ENCODE data around the gene JAGN1.
"Not testable (repeated sequence)": the region's sequence is repeated elsewhere in the genome, so short reads cannot be mapped to it uniquely, and the experiment has no call there.

Gene JAGN1

GRCh38 chr3:9866639-9867038, 23.8 kb upstream of the JAGN1 start:
- Histone ChIP-seq H3K27ac (ENCODE audit: insufficient read depth, low read depth, low read length, poor library complexity, severe bottlenecking) (no peak overlapping the region), H3K4me3 (ENCODE audit: insufficient read depth, low read depth, low read length) (no peak overlapping the region), H3K9me3 (ENCODE audit: control insufficient read depth, low read length) (no peaks in the 10 kb centered on the region), H3K4me1 (ENCODE audit: control insufficient read depth, insufficient read depth, low read length) (peaks cover 10% of the 10 kb centered on the region), H3K27me3 (ENCODE audit: control insufficient read depth, insufficient read depth, low read length, poor library complexity, severe bottlenecking) (peaks cover 10% of the 10 kb centered on the region), H3K36me3 (ENCODE audit: control insufficient read depth, insufficient read depth, low read length) (no peaks in the 10 kb centered on the region)
- WGBS, 2 experiments, result 92 to 94% methylated on average over 8 of the region's 8 CpGs

- H3K4me1 ChIP-seq (ENCODE audit: control insufficient read depth, insufficient read depth, low read length), result peaks cover 5% of the 10 kb centered on the region
- 92% methylated on average over 12 of the region's 12 CpGs for WGBS, 2 experiments
Observed at GRCh38 chr3:9867106-9867505, 23.3 kb upstream of the JAGN1 start.

GRCh38 chr3:9869955-9870354, 20.5 kb upstream of the JAGN1 start:
- no peaks in the 10 kb centered on the region for H3K4me1 ChIP-seq (ENCODE audit: control insufficient read depth, insufficient read depth, low read length)
- no peaks in the 10 kb centered on the region for H3K9me3 ChIP-seq (ENCODE audit: control insufficient read depth, low read length)
- no peaks in the 10 kb centered on the region for H3K36me3 ChIP-seq (ENCODE audit: control insufficient read depth, insufficient read depth, low read length)
- H3K4me3 ChIP-seq (ENCODE audit: insufficient read depth, low read depth, low read length), result no peak overlapping the region
- 86 to 92% methylated on average over 5 of the region's 5 CpGs for WGBS, 2 experiments
- H3K27ac ChIP-seq (ENCODE audit: insufficient read depth, low read depth, low read length, poor library complexity, severe bottlenecking), result no peak overlapping the region
- no peaks in the 10 kb centered on the region for H3K27me3 ChIP-seq (ENCODE audit: control insufficient read depth, insufficient read depth, low read length, poor library complexity, severe bottlenecking)

More at GRCh38 chr3:9867106-9867505, 23.3 kb upstream of the JAGN1 start:
- H3K36me3 ChIP-seq (ENCODE audit: control insufficient read depth, insufficient read depth, low read length), result no peaks in the 10 kb centered on the region
- H3K27me3 ChIP-seq (ENCODE audit: control insufficient read depth, insufficient read depth, low read length, poor library complexity, severe bottlenecking), result peaks cover 7% of the 10 kb centered on the region
- H3K27ac ChIP-seq (ENCODE audit: insufficient read depth, low read depth, low read length, poor library complexity, severe bottlenecking), result no peak overlapping the region
- H3K9me3 ChIP-seq (ENCODE audit: control insufficient read depth, low read length), result no peaks in the 10 kb centered on the region
- H3K4me3 ChIP-seq (ENCODE audit: insufficient read depth, low read depth, low read length), result no peak overlapping the region

- Histone ChIP-seq H3K27me3 (ENCODE audit: control insufficient read depth, insufficient read depth, low read length, poor library complexity, severe bottlenecking) (no peaks in the 10 kb centered on the region), H3K27ac (ENCODE audit: insufficient read depth, low read depth, low read length, poor library complexity, severe bottlenecking) (no peak overlapping the region), H3K9me3 (ENCODE audit: control insufficient read depth, low read length) (no peaks in the 10 kb centered on the region), H3K4me1 (ENCODE audit: control insufficient read depth, insufficient read depth, low read length) (no peaks in the 10 kb centered on the region), H3K36me3 (ENCODE audit: control insufficient read depth, insufficient read depth, low read length) (no peaks in the 10 kb centered on the region), H3K4me3 (ENCODE audit: insufficient read depth, low read depth, low read length) (no peak overlapping the region)
- WGBS, 2 experiments, result no CpG with 5 or more reads among the region's 1 CpG
Observed at GRCh38 chr3:9870978-9871377, 19.4 kb upstream of the JAGN1 start.

- 93% methylated on average over 5 of the region's 5 CpGs for WGBS, 2 experiments
- H3K4me1 ChIP-seq (ENCODE audit: control insufficient read depth, insufficient read depth, low read length); H3K36me3 ChIP-seq (ENCODE audit: control insufficient read depth, insufficient read depth, low read length); H3K4me3 ChIP-seq (ENCODE audit: insufficient read depth, low read depth, low read length); H3K27me3 ChIP-seq (ENCODE audit: control insufficient read depth, insufficient read depth, low read length, poor library complexity, severe bottlenecking); H3K9me3 ChIP-seq (ENCODE audit: control insufficient read depth, low read length); H3K27ac ChIP-seq (ENCODE audit: insufficient read depth, low read depth, low read length, poor library complexity, severe bottlenecking): not testable (repeated sequence)
Observed at GRCh38 chr3:9872067-9872466, 18.3 kb upstream of the JAGN1 start.

GRCh38 chr3:9875448-9875847, 15.0 kb upstream of the JAGN1 start:
- H3K36me3 ChIP-seq (ENCODE audit: control insufficient read depth, insufficient read depth, low read length), result no peaks in the 10 kb centered on the region
- H3K4me1 ChIP-seq (ENCODE audit: control insufficient read depth, insufficient read depth, low read length), result no peaks in the 10 kb centered on the region
- H3K27ac ChIP-seq (ENCODE audit: insufficient read depth, low read depth, low read length, poor library complexity, severe bottlenecking), result no peak overlapping the region
- no peaks in the 10 kb centered on the region for H3K27me3 ChIP-seq (ENCODE audit: control insufficient read depth, insufficient read depth, low read length, poor library complexity, severe bottlenecking)
- no peak overlapping the region for H3K4me3 ChIP-seq (ENCODE audit: insufficient read depth, low read depth, low read length)
- no peaks in the 10 kb centered on the region for H3K9me3 ChIP-seq (ENCODE audit: control insufficient read depth, low read length)

- H3K4me1 ChIP-seq (ENCODE audit: control insufficient read depth, insufficient read depth, low read length); H3K4me3 ChIP-seq (ENCODE audit: insufficient read depth, low read depth, low read length); H3K9me3 ChIP-seq (ENCODE audit: control insufficient read depth, low read length); H3K27ac ChIP-seq (ENCODE audit: insufficient read depth, low read depth, low read length, poor library complexity, severe bottlenecking); H3K36me3 ChIP-seq (ENCODE audit: control insufficient read depth, insufficient read depth, low read length); H3K27me3 ChIP-seq (ENCODE audit: control insufficient read depth, insufficient read depth, low read length, poor library complexity, severe bottlenecking): not testable (repeated sequence)
- WGBS, 2 experiments, result 89 to 92% methylated on average over 4 of the region's 4 CpGs
Observed at GRCh38 chr3:9876255-9876654, 14.2 kb upstream of the JAGN1 start.

GRCh38 chr3:9876991-9877390, 13.4 kb upstream of the JAGN1 start:
- H3K27me3 ChIP-seq (ENCODE audit: control insufficient read depth, insufficient read depth, low read length, poor library complexity, severe bottlenecking), result no peaks in the 10 kb centered on the region
- no peak overlapping the region for H3K27ac ChIP-seq (ENCODE audit: insufficient read depth, low read depth, low read length, poor library complexity, severe bottlenecking)
- H3K9me3 ChIP-seq (ENCODE audit: control insufficient read depth, low read length), result no peaks in the 10 kb centered on the region
- 92 to 94% methylated on average over 12 of the region's 12 CpGs for WGBS, 2 experiments
- no peak overlapping the region for H3K4me3 ChIP-seq (ENCODE audit: insufficient read depth, low read depth, low read length)
- H3K36me3 ChIP-seq (ENCODE audit: control insufficient read depth, insufficient read depth, low read length), result no peaks in the 10 kb centered on the region
- H3K4me1 ChIP-seq (ENCODE audit: control insufficient read depth, insufficient read depth, low read length), result no peaks in the 10 kb centered on the region

GRCh38 chr3:9878700-9879099, 11.7 kb upstream of the JAGN1 start:
- Histone ChIP-seq H3K9me3 (ENCODE audit: control insufficient read depth, low read length) (no peaks in the 10 kb centered on the region), H3K27me3 (ENCODE audit: control insufficient read depth, insufficient read depth, low read length, poor library complexity, severe bottlenecking) (no peaks in the 10 kb centered on the region), H3K27ac (ENCODE audit: insufficient read depth, low read depth, low read length, poor library complexity, severe bottlenecking) (no peak overlapping the region), H3K36me3 (ENCODE audit: control insufficient read depth, insufficient read depth, low read length) (no peaks in the 10 kb centered on the region), H3K4me3 (ENCODE audit: insufficient read depth, low read depth, low read length) (no peak overlapping the region), H3K4me1 (ENCODE audit: control insufficient read depth, insufficient read depth, low read length) (no peaks in the 10 kb centered on the region)
- 91 to 93% methylated on average over 5 of the region's 5 CpGs for WGBS, 2 experiments

GRCh38 chr3:9879830-9880549, 10.4 kb upstream of the JAGN1 start, which contains the start of gene CIDEC:
Gene CIDEC (minus strand): TSS chr3:9880253. CDS start chr3:9878486, 1,767 bp downstream.
- no peak within 1 kb of the TSS for H3K27ac ChIP-seq (ENCODE audit: insufficient read depth, low read depth, low read length, poor library complexity, severe bottlenecking)
- WGBS, 2 experiments, result 87 to 94% methylated on average over 6 to 7 of the region's 7 CpGs

GRCh38 chr3:9881441-9881840, 9.0 kb upstream of the JAGN1 start:
- Histone ChIP-seq H3K4me1 (ENCODE audit: control insufficient read depth, insufficient read depth, low read length) (no peaks in the 10 kb centered on the region), H3K27ac (ENCODE audit: insufficient read depth, low read depth, low read length, poor library complexity, severe bottlenecking) (no peak overlapping the region), H3K36me3 (ENCODE audit: control insufficient read depth, insufficient read depth, low read length) (no peaks in the 10 kb centered on the region), H3K27me3 (ENCODE audit: control insufficient read depth, insufficient read depth, low read length, poor library complexity, severe bottlenecking) (no peaks in the 10 kb centered on the region), H3K4me3 (ENCODE audit: insufficient read depth, low read depth, low read length) (no peak overlapping the region), H3K9me3 (ENCODE audit: control insufficient read depth, low read length) (no peaks in the 10 kb centered on the region)
- 94 to 98% methylated on average over 1 of the region's 1 CpG for WGBS, 2 experiments

More at GRCh38 chr3:9879830-9880549, 10.4 kb upstream of the JAGN1 start, which contains the start of gene CIDEC:
- Histone ChIP-seq H3K36me3 (ENCODE audit: control insufficient read depth, insufficient read depth, low read length) (no peaks in the 10 kb centered on the region), H3K27me3 (ENCODE audit: control insufficient read depth, insufficient read depth, low read length, poor library complexity, severe bottlenecking) (no peaks in the 10 kb centered on the region), H3K9me3 (ENCODE audit: control insufficient read depth, low read length) (no peaks in the 10 kb centered on the region), H3K4me3 (ENCODE audit: insufficient read depth, low read depth, low read length) (no peak within 1 kb of the TSS), H3K4me1 (ENCODE audit: control insufficient read depth, insufficient read depth, low read length) (no peaks in the 10 kb centered on the region)

Data from ectodermal cell (in vitro differentiated cells).